B cell (primary cell): ENCODE measurements around the gene IFI27L2. TPM values are rescaled to one million over a fixed set of nuclear protein-coding genes. Genes with fewer than 3 reads are reported as not detected.

Experiments
- ATAC-seq: fragments of 200-7000 bp; cut with Tn5 transposase; one replicate; pipeline ENCODE4 v1.10.0; 2021; ENCODE audit warnings: low read depth, mild to moderate bottlenecking, moderate number of reproducible peaks, moderate library complexity
- CTCF ChIA-PET: fragments of 350-600 bp; sonication (Branson Sonifier 250); formaldehyde crosslinking; loops from one replicate; lab custom pipeline; 2021; ENCODE audit warnings: antibody characterized with exemption, inconsistent platforms; lab: Charles Lee
- POLR2A ChIA-PET: fragments of 350-600 bp; sonication (Branson Sonifier 250); formaldehyde crosslinking; loops from one replicate; lab custom pipeline; 2021; ENCODE audit warnings: antibody characterized with exemption; lab: Charles Lee
- DNase-seq: peaks from one replicate; pipeline ENCODE4 v3.0.0; 2013
- H2AFZ ChIP-seq: 2 replicates; pipeline ENCODE4 v1.6.1; 2012; ENCODE audit warnings: mild to moderate bottlenecking, low read depth, low read length; ENCODE audit not compliant: insufficient read depth, poor library complexity, severe bottlenecking
- H3K27ac ChIP-seq, 2 donors: 1 replicate in 1 of 2; 2 replicates in 1 of 2; pipeline ENCODE4 v1.5.1; 2012 to 2013; ENCODE audit warnings: low read length in 2 of 2, mild to moderate bottlenecking in 2 of 2, moderate library complexity in 1 of 2
- H3K27me3 ChIP-seq, 4 experiments: fragments of 200-600 bp in 1 of 4; sonication (generic) in 1 of 4; replicated peaks in 1 of 4; 1 replicate in 2 of 4; 2 replicates in 2 of 4; pipeline versions ENCODE4 v1.6.1 to v1.7.0; 2013 to 2016; ENCODE audit warnings: low read length in 3 of 4, mild to moderate bottlenecking in 2 of 4, mixed read lengths in 1 of 4, moderate library complexity in 1 of 4; ENCODE audit not compliant: insufficient read depth in 4 of 4, control insufficient read depth in 3 of 4; ENCODE audit errors: control extremely low read depth in 1 of 4
- H3K36me3 ChIP-seq, 2 experiments: replicated peaks in 1 of 2; 1 replicate in 1 of 2; 2 replicates in 1 of 2; pipeline versions ENCODE4 v1.6.1 to v1.7.1; 2013; ENCODE audit warnings: low read length in 1 of 2; ENCODE audit not compliant: insufficient read depth in 2 of 2, control insufficient read depth in 1 of 2; ENCODE audit errors: control extremely low read depth in 1 of 2, extremely low read depth in 1 of 2
- H3K4me1 ChIP-seq, 2 donors: fragments of 200-600 bp in 1 of 2; sonication (generic) in 1 of 2; 1 replicate in 1 of 2; 2 replicates in 1 of 2; pipeline versions ENCODE4 v1.5.1 to v1.6.1; 2013 to 2017; ENCODE audit warnings: low read length in 2 of 2; ENCODE audit not compliant: control insufficient read depth in 2 of 2, insufficient read depth in 2 of 2
- H3K4me2 ChIP-seq: replicated peaks from 2 replicates; pipeline ENCODE3; 2012; ENCODE audit warnings: mild to moderate bottlenecking, low read depth, low read length; ENCODE audit not compliant: poor library complexity, severe bottlenecking
- H3K4me3 ChIP-seq, 5 experiments: fragments of 200-600 bp in 1 of 5; sonication (generic) in 1 of 5; 1 replicate in 3 of 5; 2 replicates in 2 of 5; pipeline versions ENCODE4 v1.5.1 to v1.7.0; 2011 to 2016; ENCODE audit warnings: low read length in 4 of 5, mild to moderate bottlenecking in 4 of 5, low read depth in 2 of 5, control low read depth in 1 of 5, moderate library complexity in 1 of 5; ENCODE audit not compliant: insufficient read depth in 1 of 5; ENCODE audit errors: control extremely low read depth in 1 of 5, extremely low read depth in 1 of 5
- H3K79me2 ChIP-seq: fragments of 200-600 bp; sonication (generic); one replicate; pipeline ENCODE4 v1.6.0; 2016; ENCODE audit warnings: low read length; ENCODE audit not compliant: control insufficient read depth, insufficient read depth
- H3K9ac ChIP-seq: fragments of 200-600 bp; sonication (generic); 2 replicates; pipeline ENCODE4 v1.6.1; 2017; ENCODE audit warnings: mild to moderate bottlenecking, low read length, moderate library complexity
- H3K9me3 ChIP-seq, 3 donors: one replicate each; pipeline versions ENCODE4 v1.6.1 to v1.7.1; 2013; ENCODE audit warnings: low read length in 2 of 3; ENCODE audit not compliant: control insufficient read depth in 2 of 3, insufficient read depth in 1 of 3; ENCODE audit errors: control extremely low read depth in 1 of 3
- H4K20me1 ChIP-seq: 2 replicates; pipeline ENCODE4 v1.6.0; 2012; ENCODE audit warnings: mild to moderate bottlenecking, low read length; ENCODE audit not compliant: insufficient read depth, control insufficient read depth, poor library complexity, severe bottlenecking
- H3K27ac Mint-ChIP-seq: one replicate; pipeline ENCODE4 v1.8.0; 2021; ENCODE audit warnings: mixed read lengths
- H3K27me3 Mint-ChIP-seq: one replicate; pipeline ENCODE4 v1.8.0; 2021; ENCODE audit warnings: mixed read lengths
- H3K4me1 Mint-ChIP-seq: one replicate; pipeline ENCODE4 v1.8.0; 2021; ENCODE audit warnings: mixed read lengths
- H3K4me3 Mint-ChIP-seq: one replicate; pipeline ENCODE4 v1.8.0; 2021; ENCODE audit warnings: mixed read lengths
- H3K9me3 Mint-ChIP-seq: one replicate; pipeline ENCODE4 v1.8.0; 2022; ENCODE audit warnings: mixed read lengths; ENCODE audit not compliant: insufficient read depth
- CTCF ChIP-seq: fragments of 200-600 bp; IDR thresholded peaks from one replicate; pipeline ENCODE4 v1.8.0; 2022; ENCODE audit warnings: antibody characterized with exemption, mild to moderate bottlenecking
- EZH2 ChIP-seq: IDR thresholded peaks from 2 replicates; pipeline ENCODE4 v1.6.1; 2012; ENCODE audit warnings: borderline replicate concordance, low read depth, mild to moderate bottlenecking, moderate library complexity, low read length; ENCODE audit not compliant: insufficient read depth, poor library complexity, severe bottlenecking
- WGBS: methylation state at CpG from one replicate; pipeline ENCODE4 v1.1.5; 2013; ENCODE audit warnings: missing lambda C conversion rate; ENCODE audit not compliant: insufficient coverage; 5-methylcytosine and 5-hydroxymethylcytosine counted together
- intact Hi-C: fragments of 100-400 bp; cut with micrococcal nuclease; formaldehyde crosslinking; loops from one replicate; pipeline ENCODE4 v1.10.0; 2022
- polyA plus RNA-seq: library from polyadenylated mRNA; depleted of rRNA; stranded (reverse); fragments of >200 nt; gene quantifications from 2 replicates; pipeline ENCODE4 v1.2.3, GENCODE V29; 2012
- total RNA-seq, 2 donors: library from RNA; stranded (reverse); fragments of 120-200 nt in 1 of 2; gene quantifications; 1 replicate in 1 of 2; 2 replicates in 1 of 2; pipeline versions ENCODE4 v1.2.3 to v1.2.4, GENCODE V29; 2013 to 2022

Gene IFI27L2
- total and polyA plus RNA-seq, 2 donors (not counting 1 experiment from before 2014, with no cell fraction given): 30.2 to 57.4 TPM

DNA sequence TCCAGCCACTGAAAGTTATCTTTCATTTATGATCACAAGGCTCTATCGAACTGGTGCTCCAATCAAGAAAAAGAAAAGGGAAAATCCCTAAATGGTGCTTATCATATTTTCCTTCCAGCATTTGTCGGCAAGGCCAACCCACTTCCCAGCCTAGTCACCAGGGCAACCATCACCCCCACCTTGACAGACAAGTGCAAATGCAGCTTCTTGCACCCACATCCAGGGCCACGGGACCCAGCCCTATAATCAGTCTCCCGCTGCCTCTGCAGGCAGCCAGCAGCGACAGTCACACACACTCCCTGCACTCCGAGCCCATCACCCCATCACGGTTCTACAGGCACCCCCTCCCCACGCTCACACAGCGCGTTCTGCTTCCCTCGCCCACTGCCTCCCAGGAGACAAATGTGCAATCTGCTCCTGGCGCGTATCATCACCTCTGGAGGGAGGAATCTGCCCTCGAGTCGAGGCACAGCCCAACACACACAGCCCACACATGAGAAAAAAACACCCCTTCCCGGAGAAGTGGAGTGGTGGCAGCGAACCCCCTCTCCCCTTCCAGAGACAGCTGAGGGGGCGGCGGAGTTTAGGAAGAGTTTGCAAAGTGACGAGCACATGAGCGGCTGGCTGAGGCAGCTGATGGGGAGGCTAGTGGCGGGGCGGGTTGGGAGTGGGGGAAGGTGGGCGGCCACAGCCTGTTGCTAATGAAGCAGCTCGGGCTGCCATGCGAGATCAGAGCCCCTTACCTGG is 35.5 kb upstream of the IFI27L2 start:
- H3K9me3 Mint-ChIP-seq: no peaks in the 10 kb centered on the region
- H3K36me3 ChIP-seq: no peaks in the 10 kb centered on the region
- WGBS: 83% methylated on average over 17 of the region's 26 CpGs
- H3K9me3 ChIP-seq: peaks cover 0 to 2% (median 0%) of the 10 kb centered on the region in 3 donors
- ATAC-seq (no peak), DNase-seq (no peak)
- H2AFZ ChIP-seq: no peak overlapping the region
- H3K27ac Mint-ChIP-seq: no peak overlapping the region
- no peak overlapping the region for H3K27ac ChIP-seq
- H3K4me2 ChIP-seq: no peak overlapping the region
- H3K27me3 Mint-ChIP-seq: peaks cover 23% of the 10 kb centered on the region
- H3K27me3 ChIP-seq: no peaks in the 10 kb centered on the region
- H3K4me3 ChIP-seq: no peak overlapping the region
- H3K79me2 ChIP-seq: no peaks in the 10 kb centered on the region
- ChIA-PET POLR2A (no interaction called here), CTCF (interaction anchor here (0.6 to 2.3 kb wide), 3 partner anchors 14 to 202 kb away, joined by 3 to 5 read pairs (median 3); no protein-coding TSS in a partner anchor)
- no peaks in the 10 kb centered on the region for H4K20me1 ChIP-seq
- TF ChIP-seq CTCF (no peak), EZH2 (no peak)
- H3K4me3 Mint-ChIP-seq: no peak overlapping the region
- no peak overlapping the region for H3K9ac ChIP-seq
- no peaks in the 10 kb centered on the region for H3K4me1 Mint-ChIP-seq
- H3K4me1 ChIP-seq: no peaks in the 10 kb centered on the region
- intact Hi-C loops: no loop called here

GRCh38 chr14:94163796-94164195 is 34.4 kb upstream of the IFI27L2 start:
- no peak overlapping the region for H2AFZ ChIP-seq
- no peak overlapping the region for H3K27ac ChIP-seq
- no peak overlapping the region for H3K4me3 Mint-ChIP-seq
- H3K27me3 ChIP-seq: no peaks in the 10 kb centered on the region
- no peaks in the 10 kb centered on the region for H4K20me1 ChIP-seq
- no peaks in the 10 kb centered on the region for H3K9me3 ChIP-seq
- ATAC-seq (no peak), DNase-seq (no peak)
- intact Hi-C loops: no loop called here
- H3K4me3 ChIP-seq: no peak overlapping the region
- no peak overlapping the region for H3K4me2 ChIP-seq
- H3K36me3 ChIP-seq: no peaks in the 10 kb centered on the region
- H3K9me3 Mint-ChIP-seq: no peaks in the 10 kb centered on the region
- no peaks in the 10 kb centered on the region for H3K79me2 ChIP-seq
- no peak overlapping the region for H3K9ac ChIP-seq
- TF ChIP-seq EZH2 (no peak), CTCF (no peak)
- CTCF ChIA-PET: interaction anchor here (0.6 to 2.3 kb wide), 3 partner anchors 17 to 201 kb away, joined by 3 to 5 read pairs (median 3); no protein-coding TSS in a partner anchor
- H3K4me1 Mint-ChIP-seq: no peaks in the 10 kb centered on the region
- WGBS: 26% methylated on average over 3 of the region's 5 CpGs
- H3K27ac Mint-ChIP-seq: no peak overlapping the region
- POLR2A ChIA-PET: no interaction called here
- H3K27me3 Mint-ChIP-seq: peaks cover 30% of the 10 kb centered on the region
- no peaks in the 10 kb centered on the region for H3K4me1 ChIP-seq
